Fibroblast of pulmonary artery (primary cell): ENCODE measurements around the gene TMEM72.

Source experiments
- DNase-seq: peaks from one replicate; pipeline ENCODE4 v3.0.0-alpha.2; 2010; ENCODE audit warnings: low read depth
- H3K4me3 ChIP-seq: replicated peaks from 2 replicates; pipeline ENCODE4 v1.5.1; 2011; ENCODE audit warnings: low read depth, mild to moderate bottlenecking, control low read depth, low read length, moderate library complexity
- TF ChIP-seq, protein P1 (sequence below): IDR thresholded peaks from 2 replicates; pipeline ENCODE4 v1.5.1; 2011; ENCODE audit warnings: mild to moderate bottlenecking, control low read depth, low read length, inconsistent platforms; ENCODE audit errors: missing control alignments

The TMEM72 gene

DNA sequence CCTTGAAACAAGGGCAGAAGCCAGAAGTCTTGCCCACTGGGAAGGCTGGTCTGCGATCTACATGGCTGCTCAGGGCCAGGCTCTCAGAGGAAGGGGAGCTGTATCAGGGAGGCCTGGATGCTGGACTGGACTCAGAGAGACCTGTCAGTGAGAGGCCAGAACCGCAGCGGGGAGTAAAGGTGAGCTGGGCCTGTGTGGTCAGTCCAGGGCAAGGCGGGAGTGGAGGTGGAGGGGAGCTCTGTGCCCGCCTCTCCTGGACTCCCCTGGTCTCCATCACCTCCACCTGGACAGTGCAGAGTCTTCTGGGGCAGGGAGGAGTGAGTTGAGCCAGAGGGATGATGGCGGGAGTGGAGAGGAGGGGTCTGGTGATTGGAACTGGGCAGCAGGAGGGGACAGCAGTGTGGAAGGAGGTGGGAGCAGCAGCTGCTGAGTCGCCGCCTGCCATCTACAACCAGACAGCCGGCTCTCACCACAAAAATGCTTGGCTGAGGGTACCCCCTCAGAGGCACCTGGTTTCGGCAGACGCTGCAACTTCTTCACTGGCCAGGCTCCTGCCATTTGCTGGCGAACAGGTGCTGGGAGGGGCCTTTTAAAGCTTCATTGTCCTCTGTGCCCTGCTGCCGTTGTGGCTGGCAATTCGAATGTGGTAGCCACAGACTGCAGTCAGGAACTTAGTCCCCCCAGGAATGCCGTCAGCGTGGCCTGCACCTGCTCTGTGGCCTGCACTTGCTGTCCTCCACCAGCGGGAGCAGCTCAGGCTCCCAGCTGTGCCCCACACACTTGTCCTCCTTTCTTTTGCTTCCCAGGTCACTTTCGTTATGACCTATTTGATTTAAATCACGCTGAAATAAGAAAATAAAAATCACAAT, 52.0 kb downstream of the TMEM72 start:
- no peak overlapping the region for H3K4me3 ChIP-seq
- TF ChIP-seq, protein P1, sequence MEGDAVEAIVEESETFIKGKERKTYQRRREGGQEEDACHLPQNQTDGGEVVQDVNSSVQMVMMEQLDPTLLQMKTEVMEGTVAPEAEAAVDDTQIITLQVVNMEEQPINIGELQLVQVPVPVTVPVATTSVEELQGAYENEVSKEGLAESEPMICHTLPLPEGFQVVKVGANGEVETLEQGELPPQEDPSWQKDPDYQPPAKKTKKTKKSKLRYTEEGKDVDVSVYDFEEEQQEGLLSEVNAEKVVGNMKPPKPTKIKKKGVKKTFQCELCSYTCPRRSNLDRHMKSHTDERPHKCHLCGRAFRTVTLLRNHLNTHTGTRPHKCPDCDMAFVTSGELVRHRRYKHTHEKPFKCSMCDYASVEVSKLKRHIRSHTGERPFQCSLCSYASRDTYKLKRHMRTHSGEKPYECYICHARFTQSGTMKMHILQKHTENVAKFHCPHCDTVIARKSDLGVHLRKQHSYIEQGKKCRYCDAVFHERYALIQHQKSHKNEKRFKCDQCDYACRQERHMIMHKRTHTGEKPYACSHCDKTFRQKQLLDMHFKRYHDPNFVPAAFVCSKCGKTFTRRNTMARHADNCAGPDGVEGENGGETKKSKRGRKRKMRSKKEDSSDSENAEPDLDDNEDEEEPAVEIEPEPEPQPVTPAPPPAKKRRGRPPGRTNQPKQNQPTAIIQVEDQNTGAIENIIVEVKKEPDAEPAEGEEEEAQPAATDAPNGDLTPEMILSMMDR, result peak; percentile 13
- DNase-seq, result no peak

DNA sequence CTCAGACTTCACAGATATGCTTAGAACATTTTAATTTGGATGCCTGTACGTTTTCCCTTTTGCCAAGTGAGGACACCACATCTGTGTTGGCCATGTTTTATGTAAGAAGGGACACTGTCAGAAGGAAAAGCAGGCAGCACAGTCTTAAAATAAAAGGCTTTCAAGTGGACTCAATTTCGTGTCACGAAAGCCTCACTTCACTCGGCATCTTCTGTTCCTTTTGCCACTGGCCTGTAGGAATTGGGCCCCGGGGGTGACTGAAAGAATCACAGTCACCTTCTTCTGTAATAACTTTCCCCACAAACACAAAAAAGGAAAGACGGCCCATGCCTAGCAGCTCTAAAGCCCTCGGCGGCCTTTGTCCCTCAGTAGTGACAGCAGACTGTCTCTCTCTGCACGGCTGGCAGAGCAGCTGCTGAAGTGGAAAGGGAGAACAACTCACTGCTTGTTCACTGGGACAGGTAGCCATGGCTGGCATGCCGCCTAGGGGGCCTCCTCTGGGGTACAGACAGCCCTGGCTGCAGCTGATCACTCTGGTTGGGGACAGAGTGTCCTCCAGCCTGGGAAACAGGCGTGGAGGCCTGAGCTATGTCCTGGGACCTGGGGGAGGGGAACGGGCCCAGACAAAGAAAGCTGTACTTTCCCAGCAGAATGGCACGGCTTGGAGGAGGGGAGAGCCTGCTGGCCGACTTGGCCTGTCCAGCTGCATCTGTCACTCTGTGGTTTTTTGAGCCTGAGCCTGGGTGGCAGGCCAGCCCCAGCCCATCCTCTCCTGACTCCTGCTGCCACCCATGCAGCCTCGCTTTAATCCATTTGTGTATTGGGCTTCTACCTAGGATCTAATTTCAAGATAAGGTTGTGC, 52.9 kb downstream of the TMEM72 start:
- no peak for DNase-seq

DNA sequence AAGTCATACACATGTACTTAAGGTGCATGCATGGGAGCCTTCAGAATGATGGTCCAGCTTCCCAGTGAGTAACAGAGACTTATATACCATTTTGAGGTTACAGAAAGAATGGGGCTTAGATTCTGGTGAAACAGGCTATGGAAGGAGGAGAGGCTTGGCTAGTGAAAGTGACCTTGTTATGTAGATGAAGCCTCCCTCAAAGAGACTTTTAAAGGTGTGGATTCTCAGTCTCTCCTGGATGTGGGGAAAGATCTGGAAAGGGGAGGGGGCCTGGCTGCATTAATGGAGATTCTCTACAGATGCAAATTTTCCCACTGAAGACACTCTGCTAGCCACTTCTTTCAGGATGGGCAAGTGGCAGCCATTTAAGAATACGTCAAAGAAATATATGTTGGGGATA, 54.0 kb downstream of the TMEM72 start:
- DNase-seq, result no peak
- H3K4me3 ChIP-seq, result no peak overlapping the region
- TF ChIP-seq, protein P1, result no peak

More for the DNA sequence above, 52.9 kb downstream of the TMEM72 start:
- H3K4me3 ChIP-seq, result no peak overlapping the region
- TF ChIP-seq, protein P1, result no peak

DNA sequence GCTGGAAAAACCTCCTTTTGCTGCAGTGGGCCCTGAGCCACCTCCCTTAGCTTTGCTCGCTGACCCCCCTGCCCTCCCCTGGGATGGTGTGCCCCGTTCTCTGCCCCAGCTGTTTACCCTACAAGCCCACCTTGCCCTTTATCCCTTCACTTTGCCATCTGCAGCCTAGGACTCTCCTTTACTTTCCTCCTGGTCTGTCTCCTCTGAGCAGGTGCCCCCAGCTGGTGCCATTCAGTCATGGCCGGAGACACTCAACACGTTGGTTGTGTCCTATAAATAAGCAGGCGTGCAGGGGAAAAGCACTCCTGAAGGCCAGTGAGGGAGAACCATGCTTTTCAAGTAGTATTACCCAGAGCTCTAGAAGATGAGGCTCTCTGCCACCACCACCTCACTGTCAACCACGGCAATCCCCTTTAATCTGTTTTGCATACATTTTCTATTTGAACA, 54.5 kb downstream of the TMEM72 start:
- TF ChIP-seq, protein P1, result no peak
- no peak for DNase-seq
- no peak overlapping the region for H3K4me3 ChIP-seq

DNA sequence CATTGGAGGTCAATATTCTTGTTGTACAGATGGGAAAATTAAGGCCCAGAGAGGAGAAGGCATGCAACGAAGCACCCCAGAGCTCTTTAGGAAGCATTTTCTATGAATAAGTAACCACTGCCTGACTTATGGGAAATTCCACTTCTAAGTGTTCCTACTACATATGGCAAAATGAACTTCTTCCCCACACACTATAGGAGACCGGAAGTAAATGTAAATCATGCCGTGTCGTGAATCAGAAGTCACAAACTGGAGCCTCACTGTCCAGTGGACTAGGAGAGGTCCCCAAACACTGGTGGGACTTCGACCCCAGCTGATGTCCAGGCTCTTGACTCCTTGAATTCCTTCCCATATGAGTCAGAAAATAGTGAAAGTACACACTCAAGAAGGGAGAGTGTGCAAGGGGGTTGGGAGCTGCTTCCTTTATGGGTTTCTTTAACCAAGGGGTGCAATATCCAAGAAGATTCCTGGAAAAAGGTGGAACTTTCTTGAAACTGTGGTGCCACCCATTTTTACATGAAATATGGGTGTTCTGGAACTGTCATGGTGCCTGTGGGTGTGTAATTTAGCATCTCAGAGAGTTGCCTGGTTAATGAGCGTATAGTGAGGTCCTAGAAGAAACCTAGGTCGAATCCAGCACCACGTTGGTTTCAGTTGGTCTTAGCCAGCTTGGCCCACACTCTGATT, 55.1 kb downstream of the TMEM72 start:
- H3K4me3 ChIP-seq, result no peak overlapping the region
- TF ChIP-seq, protein P1, result no peak
- DNase-seq, result no peak

DNA sequence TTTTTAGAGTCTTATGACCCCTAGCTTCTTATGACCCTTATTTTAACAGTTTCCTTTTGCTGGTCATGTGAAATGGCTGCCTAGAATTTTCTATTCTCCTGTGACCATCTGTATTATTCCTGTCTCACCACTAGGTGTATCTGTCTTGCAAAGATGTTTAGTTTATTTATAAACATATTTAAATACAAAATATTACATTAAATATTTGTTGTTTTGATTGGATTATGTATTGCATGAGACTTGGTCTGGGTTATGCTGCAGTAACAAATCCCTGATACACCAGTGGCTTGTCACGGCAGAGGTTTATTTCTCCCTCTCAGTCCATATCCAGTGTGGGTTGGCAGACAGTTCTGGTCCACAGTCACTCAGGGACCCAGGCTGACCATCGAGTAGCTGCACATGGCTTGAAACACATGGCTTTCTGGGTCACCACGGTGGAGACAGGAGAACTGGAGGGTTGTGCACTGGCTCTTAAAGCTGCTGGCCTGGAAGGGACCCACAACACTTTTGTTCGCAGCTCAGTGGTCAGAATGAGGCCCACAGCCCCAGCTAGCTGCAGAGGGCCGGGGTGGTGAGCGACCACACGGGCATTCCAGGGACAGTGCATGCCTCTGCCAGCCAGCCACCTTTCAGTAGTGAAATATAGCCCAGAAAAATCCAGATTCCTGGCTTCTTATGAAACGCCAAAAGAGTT, 55.8 kb downstream of the TMEM72 start:
- TF ChIP-seq, protein P1, result peak; percentile 25
- no peak overlapping the region for H3K4me3 ChIP-seq
- DNase-seq, result no peak
